ENCODE results near the gene OR4N2.
"Not testable (repeated sequence)": the region's sequence is repeated elsewhere in the genome, so short reads cannot be mapped to it uniquely, and the experiment has no call there.

OR4N2 gene

GRCh38 chr14:19788150-19788549 is 15.4 kb upstream of the OR4N2 start:
- not testable (repeated sequence) for ATAC-seq (ENCODE audit: low read depth); H3K4me3 ChIP-seq (ENCODE audit: severe bottlenecking); H3K36me3 ChIP-seq (ENCODE audit: low read depth); H3K9me3 ChIP-seq (ENCODE audit: severe bottlenecking); H3K27ac ChIP-seq (ENCODE audit: poor library complexity, severe bottlenecking); DNase-seq (ENCODE audit: low spot score); H3K4me1 ChIP-seq (ENCODE audit: insufficient read depth, poor library complexity, severe bottlenecking)
- H3K27me3 ChIP-seq (ENCODE audit: insufficient read depth, poor library complexity, severe bottlenecking), result peaks cover 41% of the 10 kb centered on the region

- H3K36me3 ChIP-seq (ENCODE audit: low read depth); DNase-seq (ENCODE audit: low spot score); H3K9me3 ChIP-seq (ENCODE audit: severe bottlenecking); H3K4me1 ChIP-seq (ENCODE audit: insufficient read depth, poor library complexity, severe bottlenecking); H3K27ac ChIP-seq (ENCODE audit: poor library complexity, severe bottlenecking); H3K4me3 ChIP-seq (ENCODE audit: severe bottlenecking); ATAC-seq (ENCODE audit: low read depth): not testable (repeated sequence)
- H3K27me3 ChIP-seq (ENCODE audit: insufficient read depth, poor library complexity, severe bottlenecking), result peaks cover 28% of the 10 kb centered on the region
These were observed 7.0 kb upstream of the OR4N2 start for GRCh38 chr14:19796520-19797108.

- Histone ChIP-seq H3K4me1 (ENCODE audit: insufficient read depth, poor library complexity, severe bottlenecking) (no peaks in the 10 kb centered on the region), H3K36me3 (ENCODE audit: low read depth) (no peaks in the 10 kb centered on the region), H3K4me3 (ENCODE audit: severe bottlenecking) (no peak overlapping the region), H3K27ac (ENCODE audit: poor library complexity, severe bottlenecking) (no peak overlapping the region), H3K9me3 (ENCODE audit: severe bottlenecking) (no peaks in the 10 kb centered on the region), H3K27me3 (ENCODE audit: insufficient read depth, poor library complexity, severe bottlenecking) (peaks cover 13% of the 10 kb centered on the region)
- ATAC-seq (ENCODE audit: low read depth) (no peak), DNase-seq (ENCODE audit: low spot score) (no peak)
- no peak for TF ChIP-seq CTCF (IDR thresholded peaks at IDR 0.05; ENCODE audit: poor library complexity, severe bottlenecking)
These were observed 3.7 kb upstream of the OR4N2 start for GRCh38 chr14:19799880-19800279.

- no peak for ATAC-seq (ENCODE audit: low read depth)
These were observed 3.1 kb upstream of the OR4N2 start for GRCh38 chr14:19800282-19801117.

GRCh38 chr14:19801118-19801464 is 2.5 kb upstream of the OR4N2 start:
- Histone ChIP-seq H3K27ac (ENCODE audit: poor library complexity, severe bottlenecking) (no peak overlapping the region), H3K9me3 (ENCODE audit: severe bottlenecking) (no peaks in the 10 kb centered on the region), H3K36me3 (ENCODE audit: low read depth) (no peaks in the 10 kb centered on the region), H3K4me3 (ENCODE audit: severe bottlenecking) (no peak overlapping the region), H3K4me1 (ENCODE audit: insufficient read depth, poor library complexity, severe bottlenecking) (no peaks in the 10 kb centered on the region), H3K27me3 (ENCODE audit: insufficient read depth, poor library complexity, severe bottlenecking) (peaks cover 17% of the 10 kb centered on the region)
- ATAC-seq (ENCODE audit: low read depth) (no peak), DNase-seq (ENCODE audit: low spot score) (no peak)
- no peak for TF ChIP-seq CTCF (IDR thresholded peaks at IDR 0.05; ENCODE audit: poor library complexity, severe bottlenecking)

More at GRCh38 chr14:19800282-19801117, 3.1 kb upstream of the OR4N2 start:
- Histone ChIP-seq H3K9me3 (ENCODE audit: severe bottlenecking) (no peaks in the 10 kb centered on the region), H3K4me3 (ENCODE audit: severe bottlenecking) (no peak overlapping the region), H3K4me1 (ENCODE audit: insufficient read depth, poor library complexity, severe bottlenecking) (no peaks in the 10 kb centered on the region), H3K36me3 (ENCODE audit: low read depth) (no peaks in the 10 kb centered on the region), H3K27me3 (ENCODE audit: insufficient read depth, poor library complexity, severe bottlenecking) (peaks cover 15% of the 10 kb centered on the region), H3K27ac (ENCODE audit: poor library complexity, severe bottlenecking) (no peak overlapping the region)
- no peak for TF ChIP-seq CTCF (IDR thresholded peaks at IDR 0.05; ENCODE audit: poor library complexity, severe bottlenecking)
- no peak for DNase-seq (ENCODE audit: low spot score)

GRCh38 chr14:19813171-19813920 is 9.8 kb downstream of the OR4N2 start:
- H3K36me3 ChIP-seq (ENCODE audit: low read depth); H3K27me3 ChIP-seq (ENCODE audit: insufficient read depth, poor library complexity, severe bottlenecking); H3K4me1 ChIP-seq (ENCODE audit: insufficient read depth, poor library complexity, severe bottlenecking); DNase-seq (ENCODE audit: low spot score); H3K27ac ChIP-seq (ENCODE audit: poor library complexity, severe bottlenecking); H3K4me3 ChIP-seq (ENCODE audit: severe bottlenecking); H3K9me3 ChIP-seq (ENCODE audit: severe bottlenecking); ATAC-seq (ENCODE audit: low read depth): not testable (repeated sequence)

GRCh38 chr14:19819879-19820278 is 16.3 kb downstream of the OR4N2 start:
- not testable (repeated sequence) for ATAC-seq (ENCODE audit: low read depth); H3K36me3 ChIP-seq (ENCODE audit: low read depth); H3K27me3 ChIP-seq (ENCODE audit: insufficient read depth, poor library complexity, severe bottlenecking); H3K4me3 ChIP-seq (ENCODE audit: severe bottlenecking); DNase-seq (ENCODE audit: low spot score); H3K4me1 ChIP-seq (ENCODE audit: insufficient read depth, poor library complexity, severe bottlenecking); H3K27ac ChIP-seq (ENCODE audit: poor library complexity, severe bottlenecking); H3K9me3 ChIP-seq (ENCODE audit: severe bottlenecking)

- not testable (repeated sequence) for H3K9me3 ChIP-seq (ENCODE audit: severe bottlenecking); H3K4me3 ChIP-seq (ENCODE audit: severe bottlenecking)
These were observed 17.4 kb downstream of the OR4N2 start for GRCh38 chr14:19821016-19821415.

More at GRCh38 chr14:19821016-19821415, 17.4 kb downstream of the OR4N2 start:
- not testable (repeated sequence) for H3K27me3 ChIP-seq (ENCODE audit: insufficient read depth, poor library complexity, severe bottlenecking); H3K36me3 ChIP-seq (ENCODE audit: low read depth); ATAC-seq (ENCODE audit: low read depth); H3K4me1 ChIP-seq (ENCODE audit: insufficient read depth, poor library complexity, severe bottlenecking); H3K27ac ChIP-seq (ENCODE audit: poor library complexity, severe bottlenecking)
- DNase-seq (ENCODE audit: low spot score), result peak; percentile 23
